Thymus (tissue), 11 donors: ENCODE data around the gene GAS7. TPM values are rescaled to one million over a fixed set of nuclear protein-coding genes. Genes with fewer than 3 reads are reported as not detected.
"Not testable (repeated sequence)": the region's sequence is repeated elsewhere in the genome, so short reads cannot be mapped to it uniquely, and the experiment has no call there.

Experiments used
- DNase-seq, 9 donors: peaks; one replicate each; pipeline ENCODE4 v3.0.0-alpha.2; 2013; ENCODE audit warnings: low spot score in 9 of 9, low read depth in 6 of 9, missing footprints in 1 of 9
- H3K27ac ChIP-seq, 2 donors: one replicate each; pipeline ENCODE4 v1.5.1; 2013; ENCODE audit warnings: control low read depth in 1 of 2, low read depth in 1 of 2, low read length in 1 of 2, mild to moderate bottlenecking in 1 of 2, moderate library complexity in 1 of 2
- H3K27me3 ChIP-seq, 2 donors: one replicate each; pipeline ENCODE4 v1.5.1; 2013; ENCODE audit warnings: low read length in 1 of 2; ENCODE audit not compliant: control insufficient read depth in 2 of 2, insufficient read depth in 1 of 2
- H3K36me3 ChIP-seq, 2 donors: one replicate each; pipeline ENCODE4 v1.5.1; 2013; ENCODE audit warnings: low read length in 1 of 2, mild to moderate bottlenecking in 1 of 2, moderate library complexity in 1 of 2; ENCODE audit not compliant: control insufficient read depth in 2 of 2, insufficient read depth in 2 of 2
- H3K4me1 ChIP-seq, 2 donors: one replicate each; pipeline ENCODE4 v1.5.1; 2013; ENCODE audit warnings: low read length in 2 of 2; ENCODE audit not compliant: control insufficient read depth in 2 of 2, insufficient read depth in 2 of 2
- H3K4me3 ChIP-seq, 2 donors: one replicate each; pipeline ENCODE4 v1.5.1; 2013; ENCODE audit warnings: low read length in 2 of 2, control low read depth in 1 of 2, mild to moderate bottlenecking in 1 of 2
- H3K9me3 ChIP-seq, 2 donors: one replicate each; pipeline ENCODE4 v1.5.1; 2013; ENCODE audit warnings: low read length in 1 of 2, mild to moderate bottlenecking in 1 of 2; ENCODE audit not compliant: control insufficient read depth in 2 of 2, insufficient read depth in 1 of 2
- WGBS: extraction: QIAGEN DNeasy Blood & Tissue Kit; methylation state at CpG from one replicate; pipeline ENCODE4 v1.1.7; 2013; 5-methylcytosine and 5-hydroxymethylcytosine counted together
- polyA plus RNA-seq: library from polyadenylated mRNA; stranded (reverse); fragments of 200-250 nt; gene quantifications from one replicate; pipeline ENCODE4 v1.2.3, GENCODE V29; 2013
- total RNA-seq: library from RNA; stranded (reverse); fragments of 120-200 nt; gene quantifications from one replicate; pipeline ENCODE4 v1.2.4, GENCODE V29; 2013
- donor health status: healthy.

The GAS7 gene
- total and polyA plus RNA-seq, 2 donors: 4.3 to 9.7 TPM

DNA sequence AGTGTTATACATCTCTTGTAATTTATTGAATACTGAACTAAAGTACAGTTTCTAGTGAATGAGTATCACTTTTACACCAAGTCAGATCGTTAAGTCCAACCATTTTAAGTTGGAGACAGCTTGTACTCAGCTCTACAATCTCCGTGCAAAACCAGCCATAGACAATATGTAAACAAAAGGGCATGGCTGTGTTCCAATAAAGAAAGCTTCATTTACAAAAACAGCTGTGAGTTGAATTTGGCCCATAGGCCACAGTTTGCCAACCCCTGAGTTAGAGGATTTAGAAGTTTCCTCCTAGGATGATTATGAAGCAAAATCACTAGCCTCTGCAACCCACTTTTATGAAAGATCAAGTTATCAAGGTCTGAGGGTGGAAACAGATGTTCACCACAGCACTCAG, 187.7 kb downstream of the GAS7 start:
- H3K27ac ChIP-seq: no peak overlapping the region
- H3K36me3 ChIP-seq: no peaks in the 10 kb centered on the region
- H3K4me3 ChIP-seq: no peak overlapping the region
- 95% methylated on average over 2 of the region's 2 CpGs for WGBS
- no peak for DNase-seq
- H3K4me1 ChIP-seq: no peaks in the 10 kb centered on the region
- H3K27me3 ChIP-seq: no peaks in the 10 kb centered on the region
- H3K9me3 ChIP-seq: no peaks in the 10 kb centered on the region

DNA sequence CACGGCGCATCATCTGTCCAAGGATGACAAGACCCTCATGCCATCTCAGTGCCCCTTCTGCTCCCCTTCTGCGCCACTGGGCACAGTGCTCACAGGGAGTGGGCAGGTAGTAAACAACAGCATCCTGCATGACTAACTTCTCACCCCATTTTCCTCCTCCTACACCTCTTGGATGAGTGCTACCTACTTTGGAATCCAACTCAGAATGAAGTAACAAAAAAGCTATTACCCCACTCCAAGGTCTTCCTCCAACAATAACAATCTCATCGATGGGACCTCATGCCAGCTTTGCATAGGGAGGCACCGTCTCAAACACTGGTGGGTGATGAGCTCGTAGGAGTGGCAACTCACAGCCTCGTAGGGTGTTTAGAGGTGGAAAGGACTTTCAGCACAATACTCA, 194.7 kb downstream of the GAS7 start:
- H3K27me3 ChIP-seq: no peaks in the 10 kb centered on the region
- H3K9me3 ChIP-seq: no peaks in the 10 kb centered on the region
- no peak for DNase-seq
- no peaks in the 10 kb centered on the region for H3K36me3 ChIP-seq
- H3K27ac ChIP-seq: no peak overlapping the region
- H3K4me3 ChIP-seq: no peak overlapping the region
- WGBS: 89% methylated on average over 7 of the region's 7 CpGs
- no peaks in the 10 kb centered on the region for H3K4me1 ChIP-seq

DNA sequence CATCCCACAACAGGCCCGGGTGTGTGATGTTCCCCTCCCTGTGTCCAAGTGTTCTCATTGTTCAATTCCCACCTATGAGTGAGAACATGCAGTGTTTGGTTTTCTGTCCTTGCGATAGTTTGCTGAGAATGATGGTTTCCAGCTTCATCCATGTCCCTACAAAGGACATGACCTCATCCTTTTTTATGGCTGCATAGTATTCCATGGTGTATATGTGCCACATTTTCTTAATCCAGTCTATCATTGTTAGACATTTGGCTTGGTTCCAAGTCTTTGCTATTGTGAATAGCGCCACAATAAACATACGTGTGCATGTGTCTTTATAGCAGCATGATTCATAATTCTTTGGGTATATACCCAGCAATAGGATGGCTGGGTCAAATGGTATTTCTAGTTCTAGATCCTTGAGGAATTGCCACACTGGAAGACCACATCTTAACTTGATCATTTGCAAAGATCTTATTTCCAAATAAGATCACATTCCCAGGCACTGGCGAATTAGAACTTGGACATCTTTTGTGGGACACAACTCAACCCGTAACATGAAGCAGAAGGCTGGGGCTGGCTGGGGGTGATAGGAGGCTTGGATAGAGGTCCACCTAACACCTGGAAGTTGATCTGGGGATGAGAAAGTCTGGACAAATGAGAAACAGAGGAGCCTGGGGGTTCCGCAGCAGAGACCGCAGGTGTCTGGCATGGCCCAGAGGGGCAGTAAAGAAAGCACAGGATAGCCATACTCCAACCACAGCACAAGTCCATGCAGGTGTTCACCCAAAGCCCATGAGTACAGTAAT, 195.6 kb downstream of the GAS7 start:
- 87% methylated on average over 8 of the region's 8 CpGs for WGBS
- DNase-seq, H3K4me1 ChIP-seq: not testable (repeated sequence)

DNA sequence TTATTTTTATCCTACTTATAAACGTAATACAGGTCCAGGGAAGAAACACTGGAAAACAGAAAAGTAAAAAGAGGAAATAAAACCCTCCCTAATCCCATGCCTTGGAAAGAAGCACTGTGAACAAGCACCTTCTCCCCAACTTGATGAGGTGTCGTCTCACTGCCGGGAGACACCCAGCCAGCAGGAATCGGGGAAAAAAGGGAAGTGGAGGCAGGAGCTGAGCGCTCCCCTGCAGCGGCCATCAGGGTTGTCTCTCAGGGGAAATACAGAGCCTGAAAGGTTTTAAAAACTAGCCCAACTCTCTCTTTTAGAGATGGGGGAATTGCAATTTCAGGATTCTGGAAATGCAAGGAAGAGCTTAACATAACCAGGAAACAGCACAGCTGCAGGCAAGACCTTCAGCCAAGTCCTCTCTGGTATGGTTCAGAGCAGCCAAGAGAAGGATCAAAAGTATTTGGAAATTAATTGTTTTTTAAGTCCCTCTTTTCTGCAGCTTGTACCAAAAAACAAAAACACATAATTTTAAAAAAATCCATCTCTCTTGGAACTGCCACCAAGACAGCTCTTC, 197.0 kb downstream of the GAS7 start:
- Histone ChIP-seq H3K4me3 (no peak overlapping the region), H3K4me1 (no peaks in the 10 kb centered on the region), H3K9me3 (no peaks in the 10 kb centered on the region), H3K27ac (no peak overlapping the region), H3K36me3 (no peaks in the 10 kb centered on the region), H3K27me3 (no peaks in the 10 kb centered on the region)
- 84% methylated on average over 6 of the region's 6 CpGs for WGBS
- DNase-seq: no peak

More for the DNA sequence above, 195.6 kb downstream of the GAS7 start:
- not testable (repeated sequence) for H3K36me3 ChIP-seq, H3K9me3 ChIP-seq, H3K27ac ChIP-seq, H3K4me3 ChIP-seq, H3K27me3 ChIP-seq

DNA sequence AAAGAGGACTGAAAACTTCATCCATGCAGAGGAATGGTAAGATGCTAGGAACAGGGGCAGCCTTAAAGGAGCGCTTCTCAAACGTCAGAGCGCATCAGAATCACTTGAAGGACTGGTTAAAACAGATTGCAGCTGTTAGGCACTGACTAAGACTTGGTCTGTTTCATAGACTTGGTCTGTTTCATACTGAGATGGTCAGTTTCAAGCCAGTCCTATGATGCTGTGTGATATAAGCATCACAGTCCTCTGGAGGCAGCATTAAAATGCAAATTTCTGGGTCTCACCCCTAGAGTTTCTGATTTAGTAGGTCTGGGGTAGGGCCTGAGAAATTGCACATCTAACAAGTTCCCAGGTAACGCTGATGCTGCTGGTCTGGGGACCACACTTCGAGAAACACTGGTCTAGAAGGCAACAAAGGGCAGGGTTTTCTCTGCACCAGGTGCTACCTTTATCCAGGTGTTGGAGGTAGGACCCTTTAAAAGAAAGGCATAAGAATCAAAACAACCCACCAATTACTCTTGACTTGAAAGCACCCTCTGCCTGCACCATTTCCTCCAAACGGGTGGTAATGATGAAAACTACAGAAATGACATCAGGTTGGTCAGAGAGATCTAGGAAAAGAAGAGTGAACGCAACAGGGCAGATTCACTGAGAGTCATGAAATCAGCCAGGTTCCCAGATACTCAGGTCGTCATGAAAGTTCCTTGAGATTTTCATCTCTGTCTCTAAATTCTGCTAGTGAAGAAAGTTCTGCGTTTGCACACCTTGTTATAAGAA, 198.3 kb downstream of the GAS7 start:
- Histone ChIP-seq H3K4me3 (no peak overlapping the region), H3K9me3 (no peaks in the 10 kb centered on the region), H3K27ac (no peak overlapping the region), H3K4me1 (no peaks in the 10 kb centered on the region), H3K27me3 (no peaks in the 10 kb centered on the region), H3K36me3 (no peaks in the 10 kb centered on the region)
- WGBS: 84% methylated on average over 9 of the region's 9 CpGs
- no peak for DNase-seq

DNA sequence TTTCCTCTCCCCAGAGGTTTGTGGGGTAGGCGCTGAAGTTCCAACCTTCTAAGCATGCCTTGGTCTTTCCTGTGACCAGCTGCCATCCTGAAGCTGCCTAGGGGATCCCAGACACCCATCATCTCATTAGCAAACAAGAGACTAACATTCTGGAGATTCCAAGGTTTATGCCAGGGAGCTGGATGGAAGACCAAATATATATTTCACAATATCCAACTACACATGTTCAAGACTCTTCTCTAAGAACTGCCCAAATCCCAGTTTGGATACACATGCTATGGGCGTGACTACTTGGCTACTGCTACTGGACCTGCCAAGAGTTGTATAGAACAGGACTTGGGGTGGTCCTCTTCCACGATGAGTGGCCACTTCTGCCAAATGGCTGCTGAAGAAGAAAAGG, 200.3 kb downstream of the GAS7 start:
- H3K4me3 ChIP-seq: no peak overlapping the region
- no peaks in the 10 kb centered on the region for H3K27me3 ChIP-seq
- H3K4me1 ChIP-seq: no peaks in the 10 kb centered on the region
- no peaks in the 10 kb centered on the region for H3K36me3 ChIP-seq
- WGBS: 84% methylated on average over 3 of the region's 3 CpGs
- H3K27ac ChIP-seq: no peak overlapping the region
- H3K9me3 ChIP-seq: no peaks in the 10 kb centered on the region
- DNase-seq: no peak

DNA sequence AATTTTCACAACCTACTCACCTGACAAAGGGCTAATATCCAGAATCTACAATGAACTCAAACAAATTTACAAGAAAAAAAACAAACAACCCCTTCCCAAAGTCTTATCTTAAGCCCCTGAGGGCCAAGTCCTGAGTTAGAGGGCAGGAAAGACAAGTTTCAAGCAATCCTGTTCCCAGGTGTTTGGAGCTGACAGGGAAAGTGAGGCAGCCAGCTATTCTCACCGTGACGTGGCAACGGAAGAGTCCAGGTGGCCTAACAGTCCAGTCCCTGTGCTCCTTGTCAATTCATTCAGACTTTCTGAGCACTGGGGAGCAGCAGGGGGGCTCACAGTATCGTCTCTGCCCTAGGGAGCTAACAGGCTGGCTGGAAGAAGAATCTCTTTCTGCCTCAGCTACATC, 203.6 kb downstream of the GAS7 start:
- Histone ChIP-seq H3K27me3 (no peaks in the 10 kb centered on the region), H3K27ac (no peak overlapping the region), H3K9me3 (no peaks in the 10 kb centered on the region), H3K4me3 (no peak overlapping the region), H3K36me3 (no peaks in the 10 kb centered on the region), H3K4me1 (no peaks in the 10 kb centered on the region)
- no peak for DNase-seq
- WGBS: 98% methylated on average over 4 of the region's 4 CpGs

DNA sequence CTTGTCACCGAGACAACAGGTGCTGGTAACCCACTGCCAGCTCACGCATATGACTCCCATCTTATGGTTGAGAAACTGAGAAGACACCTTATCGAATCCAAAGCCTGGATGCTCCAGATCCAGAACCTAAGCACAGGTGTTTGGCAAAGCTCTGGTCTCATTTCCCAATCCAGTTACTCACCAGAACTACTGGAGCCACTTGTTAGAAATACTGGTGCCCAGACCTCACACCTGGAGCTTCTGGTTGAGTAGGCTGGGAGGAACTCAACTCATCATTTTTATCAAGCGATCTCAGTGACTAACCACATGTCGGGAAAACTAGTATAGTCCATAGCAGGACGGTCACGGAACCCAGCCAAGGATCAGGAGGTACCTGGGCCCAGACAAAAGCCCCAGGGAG, 206.6 kb downstream of the GAS7 start:
- Histone ChIP-seq H3K27me3 (no peaks in the 10 kb centered on the region), H3K36me3 (no peaks in the 10 kb centered on the region), H3K27ac (no peak overlapping the region), H3K4me1 (no peaks in the 10 kb centered on the region), H3K9me3 (no peaks in the 10 kb centered on the region), H3K4me3 (no peak overlapping the region)
- WGBS: 97% methylated on average over 7 of the region's 7 CpGs
- no peak for DNase-seq

DNA sequence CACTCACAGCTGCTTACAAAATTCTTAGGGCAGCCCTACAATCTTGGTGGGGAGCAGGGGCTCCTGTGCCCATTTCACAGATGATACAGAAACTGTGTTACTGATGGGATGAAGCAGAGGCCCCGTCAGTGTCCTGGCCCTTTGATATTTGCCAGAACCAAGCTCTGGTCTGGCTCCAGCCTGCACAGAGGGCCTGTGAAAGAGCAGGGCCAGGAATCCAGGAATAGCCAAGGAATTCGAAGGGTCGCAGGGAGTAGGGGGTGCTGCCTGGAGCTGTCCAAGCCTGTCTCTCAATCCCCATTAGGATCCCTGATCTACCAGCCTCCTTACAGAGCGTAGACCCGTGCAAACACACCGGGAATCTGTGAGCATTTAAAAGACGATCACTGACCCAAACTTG, 207.1 kb downstream of the GAS7 start:
- WGBS: 97% methylated on average over 7 of the region's 7 CpGs
- Histone ChIP-seq H3K4me3 (no peak overlapping the region), H3K27ac (no peak overlapping the region), H3K27me3 (no peaks in the 10 kb centered on the region), H3K36me3 (no peaks in the 10 kb centered on the region), H3K9me3 (no peaks in the 10 kb centered on the region), H3K4me1 (peaks cover 0 to 2% of the 10 kb centered on the region in 2 donors)
- DNase-seq: no peak
